Vagina (tissue), 2 donors: ENCODE measurements around the gene KCNA4. TPM values are rescaled to one million over a fixed set of nuclear protein-coding genes. Genes with fewer than 3 reads are reported as not detected.

Experiments used
- DNase-seq, 2 donors: peaks; one replicate each; pipeline ENCODE4 v3.0.0-alpha.2; 2017; ENCODE audit errors: extremely low spot score in 2 of 2
- H3K27ac ChIP-seq: fragments of 200-600 bp; sonication (generic); one replicate; pipeline ENCODE4 v1.5.1; 2019
- H3K27me3 ChIP-seq: fragments of 200-600 bp; sonication (generic); one replicate; pipeline ENCODE4 v1.5.1; 2019
- H3K36me3 ChIP-seq, 2 donors: fragments of 200-600 bp; sonication (generic); one replicate each; pipeline ENCODE4 v1.5.1; 2017 to 2019
- H3K4me1 ChIP-seq: fragments of 200-600 bp; sonication (generic); one replicate; pipeline ENCODE4 v1.5.1; 2019
- H3K4me3 ChIP-seq, 2 donors: fragments of 200-600 bp; sonication (generic); 1 replicate in 1 of 2; 2 replicates in 1 of 2; pipeline ENCODE4 v1.5.1; 2016 to 2019
- H3K9me3 ChIP-seq: fragments of 200-600 bp; sonication (generic); one replicate; pipeline ENCODE4 v1.5.1; 2019
- CTCF ChIP-seq, 3 experiments: fragments of 450-650 bp in 2 of 3; fragments of 200-600 bp in 1 of 3; sonication (generic) in 1 of 3; IDR thresholded peaks; one replicate each; pipeline ENCODE4 v1.5.1; 2017 to 2019; ENCODE audit warnings: antibody characterized with exemption in 3 of 3, mild to moderate bottlenecking in 2 of 3, moderate library complexity in 2 of 3
- POLR2A ChIP-seq, 2 donors: fragments of 450-650 bp; IDR thresholded peaks; one replicate each; pipeline ENCODE4 v1.6.1; 2017; ENCODE audit warnings: antibody characterized with exemption in 2 of 2, mild to moderate bottlenecking in 2 of 2, moderate library complexity in 2 of 2
- POLR2AphosphoS5 ChIP-seq, 2 donors: sonication (generic); formaldehyde crosslinking; IDR thresholded peaks; one replicate each; pipeline ENCODE4 v1.9.0; 2017; ENCODE audit warnings: antibody characterized with exemption in 2 of 2, mild to moderate bottlenecking in 2 of 2, low read depth in 1 of 2; ENCODE audit not compliant: insufficient read depth in 1 of 2
- intact Hi-C: fragments of 100-400 bp; cut with DNase I; formaldehyde crosslinking; loops from one replicate; pipeline ENCODE4 v1.15.1; 2023
- total RNA-seq: library from RNA; depleted of rRNA; stranded (reverse); fragments of >200 nt; gene quantifications from one replicate; pipeline ENCODE4 v1.2.3, GENCODE V29; 2016

KCNA4 gene
- total RNA-seq, 1 donor from 2014 or later = not detected

DNA sequence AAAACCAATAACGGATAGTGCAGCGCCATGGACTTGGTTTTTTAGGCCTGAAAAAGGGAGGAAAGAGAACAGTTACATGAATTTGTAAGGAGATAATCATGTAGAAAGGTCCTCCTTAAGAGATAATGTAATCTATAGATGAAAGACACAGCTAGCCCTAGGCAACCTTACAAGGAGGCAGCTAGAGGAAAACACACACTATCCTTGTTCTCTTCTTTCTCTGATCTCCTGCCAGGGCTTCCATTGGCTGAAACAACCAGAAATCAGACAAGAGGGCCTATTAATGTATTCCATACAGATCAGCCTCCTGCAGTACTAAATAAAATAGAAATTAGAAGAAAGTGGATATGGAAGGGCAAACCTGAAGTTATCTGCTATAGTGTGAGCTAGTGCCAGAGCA, 53.0 kb downstream of the KCNA4 start:
- Histone ChIP-seq H3K27ac (no peak overlapping the region), H3K4me3 (no peak overlapping the region), H3K27me3 (no peaks in the 10 kb centered on the region), H3K9me3 (no peaks in the 10 kb centered on the region), H3K36me3 (no peaks in the 10 kb centered on the region), H3K4me1 (no peaks in the 10 kb centered on the region)
- no peak for TF ChIP-seq POLR2A (IDR thresholded peaks at IDR 0.05)
- TF ChIP-seq POLR2AphosphoS5 (IDR thresholded peaks at IDR 0.05; ENCODE audit: insufficient read depth in 1 of 2, low read depth in 1 of 2) = no peak
- no peak for TF ChIP-seq CTCF (IDR thresholded peaks at IDR 0.05)
- no peak for DNase-seq
- intact Hi-C loops = no loop called here

DNA sequence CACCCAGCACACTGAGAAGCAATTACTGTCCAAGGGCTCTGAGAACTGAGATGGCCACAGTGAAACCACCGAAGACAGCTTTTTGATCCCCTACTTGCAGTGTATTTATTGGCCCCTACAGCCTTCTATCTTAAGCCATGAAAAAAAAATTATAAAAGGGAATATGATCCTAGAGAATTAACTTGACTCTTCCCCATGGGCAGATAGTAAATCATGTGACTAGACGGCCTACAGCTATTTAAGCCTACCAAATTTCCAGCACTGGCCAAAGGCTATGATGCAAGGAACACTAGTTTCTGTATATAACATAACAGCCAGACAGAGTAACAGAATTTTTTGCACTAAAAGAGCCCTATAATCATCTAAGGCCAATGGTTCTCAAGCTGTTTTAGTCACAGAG, 53.8 kb downstream of the KCNA4 start:
- Histone ChIP-seq H3K36me3 (no peaks in the 10 kb centered on the region), H3K27me3 (no peaks in the 10 kb centered on the region), H3K27ac (no peak overlapping the region), H3K9me3 (no peaks in the 10 kb centered on the region), H3K4me1 (no peaks in the 10 kb centered on the region), H3K4me3 (no peak overlapping the region)
- intact Hi-C loops = no loop called here
- TF ChIP-seq POLR2AphosphoS5 (IDR thresholded peaks at IDR 0.05; ENCODE audit: insufficient read depth in 1 of 2, low read depth in 1 of 2) (no peak), CTCF (IDR thresholded peaks at IDR 0.05) (no peak), POLR2A (IDR thresholded peaks at IDR 0.05) (no peak)
- DNase-seq = no peak

GRCh38 chr11:29962243-29962642, 54.6 kb downstream of the KCNA4 start:
- intact Hi-C loops = no loop called here
- no peak overlapping the region for H3K4me3 ChIP-seq
- no peaks in the 10 kb centered on the region for H3K4me1 ChIP-seq
- no peak overlapping the region for H3K27ac ChIP-seq
- no peaks in the 10 kb centered on the region for H3K9me3 ChIP-seq
- no peak for DNase-seq
- no peaks in the 10 kb centered on the region for H3K27me3 ChIP-seq
- TF ChIP-seq POLR2AphosphoS5 (IDR thresholded peaks at IDR 0.05; ENCODE audit: insufficient read depth in 1 of 2, low read depth in 1 of 2) (no peak), POLR2A (IDR thresholded peaks at IDR 0.05) (no peak), CTCF (IDR thresholded peaks at IDR 0.05) (no peak)
- H3K36me3 ChIP-seq = no peaks in the 10 kb centered on the region

Other genes starting within 250 kb of the KCNA4 start
- gene FSHB, start 214.0 kb upstream of the KCNA4 start, total RNA-seq = not detected